ENCODE data around the gene NUP188.
"Not testable (repeated sequence)": the region's sequence is repeated elsewhere in the genome, so short reads cannot be mapped to it uniquely, and the experiment has no call there.

The NUP188 gene

DNA sequence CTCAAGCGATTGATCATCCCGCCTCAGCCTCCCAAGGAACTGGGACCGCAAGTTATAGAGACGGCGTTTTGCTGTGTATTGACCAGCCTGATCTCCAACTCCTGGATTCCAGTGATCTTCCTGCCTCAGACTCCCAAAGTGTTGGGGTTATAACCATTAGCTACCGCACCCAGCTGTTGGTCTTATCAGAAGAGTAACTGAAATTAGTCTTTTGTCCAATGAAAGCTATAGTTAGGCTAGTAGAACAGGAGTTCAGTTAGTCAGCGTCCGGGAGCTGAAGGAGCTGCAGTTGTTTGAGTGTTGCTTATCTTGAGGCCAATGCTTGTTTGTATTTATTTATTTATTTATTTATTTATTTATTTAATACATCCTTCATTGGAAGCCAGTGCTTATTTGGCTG lies 85.7 kb downstream of the NUP188 start:
- Histone ChIP-seq H3K4me2 (ENCODE audit: low read length) (no peak overlapping the region), H3K27ac (ENCODE audit: low read depth, low read length) (no peak overlapping the region), H3K27me3 (ENCODE audit: control insufficient read depth, low read length) (no peaks in the 10 kb centered on the region), H3K79me2 (ENCODE audit: control insufficient read depth, low read length) (peaks cover 18% of the 10 kb centered on the region), H3K9me2 (replicated peaks; ENCODE audit: control insufficient read depth, low read length) (no peaks in the 10 kb centered on the region), H3K36me3 (ENCODE audit: control insufficient read depth, low read length) (no peaks in the 10 kb centered on the region), H3K4me1 (ENCODE audit: control insufficient read depth, low read length) (peaks cover 25% of the 10 kb centered on the region), H3F3A (ENCODE audit: control insufficient read depth, insufficient read depth) (no peaks in the 10 kb centered on the region), H3K9me3 (ENCODE audit: control insufficient read depth, insufficient read depth, low read length) (no peaks in the 10 kb centered on the region), H4K20me1 (ENCODE audit: control insufficient read depth, insufficient read depth, low read depth, low read length) (no peaks in the 10 kb centered on the region), H3K4me3 (ENCODE audit: low read length) (no peak overlapping the region)
- TF ChIP-seq, protein P1, sequence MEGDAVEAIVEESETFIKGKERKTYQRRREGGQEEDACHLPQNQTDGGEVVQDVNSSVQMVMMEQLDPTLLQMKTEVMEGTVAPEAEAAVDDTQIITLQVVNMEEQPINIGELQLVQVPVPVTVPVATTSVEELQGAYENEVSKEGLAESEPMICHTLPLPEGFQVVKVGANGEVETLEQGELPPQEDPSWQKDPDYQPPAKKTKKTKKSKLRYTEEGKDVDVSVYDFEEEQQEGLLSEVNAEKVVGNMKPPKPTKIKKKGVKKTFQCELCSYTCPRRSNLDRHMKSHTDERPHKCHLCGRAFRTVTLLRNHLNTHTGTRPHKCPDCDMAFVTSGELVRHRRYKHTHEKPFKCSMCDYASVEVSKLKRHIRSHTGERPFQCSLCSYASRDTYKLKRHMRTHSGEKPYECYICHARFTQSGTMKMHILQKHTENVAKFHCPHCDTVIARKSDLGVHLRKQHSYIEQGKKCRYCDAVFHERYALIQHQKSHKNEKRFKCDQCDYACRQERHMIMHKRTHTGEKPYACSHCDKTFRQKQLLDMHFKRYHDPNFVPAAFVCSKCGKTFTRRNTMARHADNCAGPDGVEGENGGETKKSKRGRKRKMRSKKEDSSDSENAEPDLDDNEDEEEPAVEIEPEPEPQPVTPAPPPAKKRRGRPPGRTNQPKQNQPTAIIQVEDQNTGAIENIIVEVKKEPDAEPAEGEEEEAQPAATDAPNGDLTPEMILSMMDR (IDR thresholded peaks at IDR 0.05; ENCODE audit: low read depth, low read length, poor library complexity, severe bottlenecking) = no peak
- TF ChIP-seq EZH2phosphoT487 (IDR thresholded peaks at IDR 0.05; ENCODE audit: borderline replicate concordance, low read length) = no peak

DNA sequence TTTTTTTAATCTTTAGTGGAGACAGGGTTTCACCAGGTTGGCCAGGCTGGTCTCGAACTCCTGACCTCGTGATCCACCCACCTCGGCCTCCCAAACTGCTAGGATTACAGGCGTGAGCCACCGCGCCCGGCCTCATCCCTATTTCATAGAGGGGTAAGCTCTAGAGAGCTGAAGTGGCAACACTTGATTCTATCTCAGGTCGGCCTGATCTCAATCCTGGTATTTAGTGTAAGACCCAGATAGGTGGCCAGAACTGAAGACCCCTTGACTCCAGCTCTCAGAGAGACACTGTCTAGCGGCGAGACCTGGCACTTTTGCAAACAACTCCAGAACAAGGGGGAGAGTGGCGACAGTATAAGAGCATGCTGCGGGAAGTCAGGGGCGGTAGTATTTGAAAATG lies 88.3 kb downstream of the NUP188 start:
- H3K79me2 ChIP-seq (ENCODE audit: control insufficient read depth, low read length) = peaks cover 27% of the 10 kb centered on the region
- not testable (repeated sequence) for H4K20me1 ChIP-seq (ENCODE audit: control insufficient read depth, insufficient read depth, low read depth, low read length); H3F3A ChIP-seq (ENCODE audit: control insufficient read depth, insufficient read depth); H3K27me3 ChIP-seq (ENCODE audit: control insufficient read depth, low read length); H3K36me3 ChIP-seq (ENCODE audit: control insufficient read depth, low read length); H3K9me2 ChIP-seq (replicated peaks; ENCODE audit: control insufficient read depth, low read length); H3K27ac ChIP-seq (ENCODE audit: low read depth, low read length); H3K9me3 ChIP-seq (ENCODE audit: control insufficient read depth, insufficient read depth, low read length)
- H3K4me1 ChIP-seq (ENCODE audit: control insufficient read depth, low read length) = peaks cover 23% of the 10 kb centered on the region
- H3K4me3 ChIP-seq (ENCODE audit: low read length) = peak overlapping the region; percentile 70
- peak overlapping the region; percentile 73 for H3K4me2 ChIP-seq (ENCODE audit: low read length)

DNA sequence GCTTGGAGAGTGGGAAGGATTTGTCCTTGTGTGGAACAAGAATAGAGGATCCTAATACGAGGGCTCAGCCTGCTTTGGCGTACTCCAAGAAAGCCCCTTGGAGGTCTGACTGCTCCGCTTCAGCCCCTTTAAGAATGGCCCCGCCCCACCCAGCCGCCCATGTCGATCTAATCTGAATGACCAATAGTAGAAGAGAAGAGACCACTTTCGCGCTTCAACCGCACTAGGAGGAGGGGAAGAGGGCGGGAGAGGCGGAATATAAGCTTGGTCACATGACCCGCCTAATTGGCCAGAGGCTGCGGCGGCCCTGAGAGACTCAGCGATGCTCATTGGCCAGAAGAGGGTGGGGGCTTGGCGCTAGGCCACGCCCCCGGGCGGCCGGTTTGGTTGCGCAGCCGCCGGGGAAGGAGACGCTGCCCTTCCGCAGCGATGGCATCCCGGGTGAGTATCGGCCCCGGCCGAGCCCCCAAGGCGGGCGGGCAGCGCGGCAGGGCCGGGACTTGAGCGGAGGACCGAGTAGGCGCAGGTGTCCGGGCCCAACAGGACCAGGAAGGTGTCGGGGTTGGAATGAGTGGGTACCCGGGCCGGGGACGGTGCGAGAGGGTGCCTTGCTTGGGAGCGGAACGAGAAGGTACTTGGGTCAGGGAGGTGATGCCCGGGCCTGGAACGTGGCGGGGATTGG lies 88.9 kb downstream of the NUP188 start, which contains the start of gene MIGA2:
MIGA2 (plus strand) TSS at position 386 of the 682 bp plus-strand sequence. CDS start 3,969 bp downstream, outside the sequence.
- peaks cover 4% of the 10 kb centered on the region; the same call in 1 of the 2 replicates for H3K36me3 ChIP-seq (ENCODE audit: control insufficient read depth, low read length)
- no peaks in the 10 kb centered on the region for H3K9me2 ChIP-seq (replicated peaks; ENCODE audit: control insufficient read depth, low read length)
- peak within 1 kb of the TSS; percentile 94 for H3K4me3 ChIP-seq (ENCODE audit: low read length)
- H3F3A ChIP-seq (ENCODE audit: control insufficient read depth, insufficient read depth) = no peaks in the 10 kb centered on the region
- peak within 1 kb of the TSS; percentile 86 for H3K4me2 ChIP-seq (ENCODE audit: low read length)
- peaks cover 27% of the 10 kb centered on the region for H3K79me2 ChIP-seq (ENCODE audit: control insufficient read depth, low read length)
- H3K9me3 ChIP-seq (ENCODE audit: control insufficient read depth, insufficient read depth, low read length) = no peaks in the 10 kb centered on the region
- H3K27ac ChIP-seq (ENCODE audit: low read depth, low read length) = no peak within 1 kb of the TSS
- TF ChIP-seq, protein P1 (IDR thresholded peaks at IDR 0.05; ENCODE audit: low read depth, low read length, poor library complexity, severe bottlenecking) = no peak
- no peak for TF ChIP-seq EZH2phosphoT487 (IDR thresholded peaks at IDR 0.05; ENCODE audit: borderline replicate concordance, low read length)
- H4K20me1 ChIP-seq (ENCODE audit: control insufficient read depth, insufficient read depth, low read depth, low read length) = no peaks in the 10 kb centered on the region
- no peaks in the 10 kb centered on the region for H3K27me3 ChIP-seq (ENCODE audit: control insufficient read depth, low read length)
- H3K4me1 ChIP-seq (ENCODE audit: control insufficient read depth, low read length) = peaks cover 23% of the 10 kb centered on the region

- Histone ChIP-seq H4K20me1 (ENCODE audit: control insufficient read depth, insufficient read depth, low read depth, low read length) (no peaks in the 10 kb centered on the region), H3K79me2 (ENCODE audit: control insufficient read depth, low read length) (peaks cover 27% of the 10 kb centered on the region), H3F3A (ENCODE audit: control insufficient read depth, insufficient read depth) (no peaks in the 10 kb centered on the region), H3K27ac (ENCODE audit: low read depth, low read length) (no peak overlapping the region), H3K27me3 (ENCODE audit: control insufficient read depth, low read length) (no peaks in the 10 kb centered on the region), H3K9me2 (replicated peaks; ENCODE audit: control insufficient read depth, low read length) (no peaks in the 10 kb centered on the region), H3K4me3 (ENCODE audit: low read length) (peak overlapping the region; percentile 94), H3K4me1 (ENCODE audit: control insufficient read depth, low read length) (peaks cover 23% of the 10 kb centered on the region), H3K9me3 (ENCODE audit: control insufficient read depth, insufficient read depth, low read length) (no peaks in the 10 kb centered on the region), H3K4me2 (ENCODE audit: low read length) (peak overlapping the region; percentile 86), H3K36me3 (ENCODE audit: control insufficient read depth, low read length) (peaks cover 12% of the 10 kb centered on the region)
- no peak for TF ChIP-seq EZH2phosphoT487 (IDR thresholded peaks at IDR 0.05; ENCODE audit: borderline replicate concordance, low read length)
- TF ChIP-seq, protein P1 (IDR thresholded peaks at IDR 0.05; ENCODE audit: low read depth, low read length, poor library complexity, severe bottlenecking) = no peak
Observed at GRCh38 chr9:129036923-129037766, 89.6 kb downstream of the NUP188 start.

Data from DOHH2 (cell line).